MCF 10A (cell line): ENCODE measurements around the gene ACOT9. TPM values are rescaled to one million over a fixed set of nuclear protein-coding genes. Genes with fewer than 3 reads are reported as not detected.
"Not testable (repeated sequence)": the region's sequence is repeated elsewhere in the genome, so short reads cannot be mapped to it uniquely, and the experiment has no call there.

ENCODE experiments used
- BruUV-seq: library from RNA; stranded (reverse); fragments of 400-500 nt; replicated peaks from 2 replicates; lab custom pipeline; 2021; lab: Mats Ljungman, UMichigan
- CTCF ChIA-PET: fragments of 300-600 bp; sonication (Branson Sonifier 250); formaldehyde crosslinking; extraction: SDS; loops from one replicate; lab custom pipeline; 2021; ENCODE audit warnings: antibody characterized with exemption, inconsistent platforms; lab: Yijun Ruan, JAX
- POLR2A ChIA-PET: fragments of 300-600, 350-650 bp; sonication (Branson Sonifier 250); formaldehyde crosslinking; extraction: SDS; loops from one replicate; lab custom pipeline; 2020; ENCODE audit warnings: antibody characterized with exemption, inconsistent platforms; lab: Yijun Ruan, JAX
- DNase-seq: peaks from one replicate; pipeline ENCODE4 v3.0.0-alpha.2; 2018; ENCODE audit not compliant: unreplicated experiment
- H3K27ac Mint-ChIP-seq: one replicate; pipeline ENCODE4 v1.8.0; 2022; ENCODE audit warnings: mild to moderate bottlenecking, low read depth, mixed read lengths; ENCODE audit not compliant: unreplicated experiment
- H3K27me3 Mint-ChIP-seq: one replicate; pipeline ENCODE4 v1.8.0; 2022; ENCODE audit warnings: mixed read lengths; ENCODE audit not compliant: insufficient read depth, unreplicated experiment
- H3K36me3 Mint-ChIP-seq: one replicate; pipeline ENCODE4 v1.8.0; 2022; ENCODE audit warnings: mild to moderate bottlenecking, moderate library complexity, mixed read lengths; ENCODE audit not compliant: insufficient read depth, unreplicated experiment
- H3K4me1 Mint-ChIP-seq: one replicate; pipeline ENCODE4 v1.8.0; 2022; ENCODE audit warnings: mixed read lengths; ENCODE audit not compliant: insufficient read depth, unreplicated experiment
- H3K4me3 Mint-ChIP-seq: one replicate; pipeline ENCODE4 v1.8.0; 2022; ENCODE audit warnings: mild to moderate bottlenecking, moderate library complexity, mixed read lengths; ENCODE audit not compliant: unreplicated experiment
- H3K9me3 Mint-ChIP-seq: one replicate; pipeline ENCODE4 v1.8.0; 2022; ENCODE audit warnings: mixed read lengths; ENCODE audit not compliant: unreplicated experiment
- intact Hi-C: fragments of 100-400 bp; cut with micrococcal nuclease; formaldehyde crosslinking; loops from 2 replicates; pipeline ENCODE4 v1.14.1; 2022
- total RNA-seq: library from RNA; stranded (reverse); gene quantifications from 2 replicates; pipeline ENCODE4 v1.2.3, GENCODE V29; 2022
- TF ChIP-seq, protein P1 (sequence below): fragments of 200-600 bp; IDR thresholded peaks from one replicate; pipeline ENCODE4 v1.8.0; 2022; ENCODE audit warnings: antibody characterized with exemption, mild to moderate bottlenecking; ENCODE audit not compliant: unreplicated experiment

Gene ACOT9
- total RNA-seq, 1 experiment from 2014 or later: 83.9 TPM

- Mint-ChIP-seq H3K27ac (no peak overlapping the region), H3K4me3 (no peak overlapping the region), H3K4me1 (no peaks in the 10 kb centered on the region), H3K27me3 (peaks cover 77% of the 10 kb centered on the region), H3K36me3 (no peaks in the 10 kb centered on the region), H3K9me3 (no peaks in the 10 kb centered on the region)
- BruUV-seq: no TSS peak
- intact Hi-C loops: no loop called here
- TF ChIP-seq, protein P1, sequence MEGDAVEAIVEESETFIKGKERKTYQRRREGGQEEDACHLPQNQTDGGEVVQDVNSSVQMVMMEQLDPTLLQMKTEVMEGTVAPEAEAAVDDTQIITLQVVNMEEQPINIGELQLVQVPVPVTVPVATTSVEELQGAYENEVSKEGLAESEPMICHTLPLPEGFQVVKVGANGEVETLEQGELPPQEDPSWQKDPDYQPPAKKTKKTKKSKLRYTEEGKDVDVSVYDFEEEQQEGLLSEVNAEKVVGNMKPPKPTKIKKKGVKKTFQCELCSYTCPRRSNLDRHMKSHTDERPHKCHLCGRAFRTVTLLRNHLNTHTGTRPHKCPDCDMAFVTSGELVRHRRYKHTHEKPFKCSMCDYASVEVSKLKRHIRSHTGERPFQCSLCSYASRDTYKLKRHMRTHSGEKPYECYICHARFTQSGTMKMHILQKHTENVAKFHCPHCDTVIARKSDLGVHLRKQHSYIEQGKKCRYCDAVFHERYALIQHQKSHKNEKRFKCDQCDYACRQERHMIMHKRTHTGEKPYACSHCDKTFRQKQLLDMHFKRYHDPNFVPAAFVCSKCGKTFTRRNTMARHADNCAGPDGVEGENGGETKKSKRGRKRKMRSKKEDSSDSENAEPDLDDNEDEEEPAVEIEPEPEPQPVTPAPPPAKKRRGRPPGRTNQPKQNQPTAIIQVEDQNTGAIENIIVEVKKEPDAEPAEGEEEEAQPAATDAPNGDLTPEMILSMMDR: no peak
- ChIA-PET POLR2A (interaction anchor here (0.6 kb wide), 1 partner anchor 1284 kb away, joined by 3 read pairs; no protein-coding TSS in a partner anchor), CTCF (interaction anchor here (1.1 kb wide), 1 partner anchor 1691 kb away, joined by 3 read pairs; no protein-coding TSS in a partner anchor)
- peak; percentile 4 for DNase-seq
These were observed 80.2 kb downstream of the ACOT9 start for GRCh38 chrX:23662853-23663252.

- intact Hi-C loops: no loop called here
- Mint-ChIP-seq H3K4me1 (no peaks in the 10 kb centered on the region), H3K36me3 (no peaks in the 10 kb centered on the region), H3K4me3 (no peak overlapping the region), H3K27me3 (peaks cover 76% of the 10 kb centered on the region), H3K27ac (no peak overlapping the region), H3K9me3 (no peaks in the 10 kb centered on the region)
- CTCF ChIA-PET: no interaction called here
- POLR2A ChIA-PET: no interaction called here
- DNase-seq: no peak
- TF ChIP-seq, protein P1: no peak
- BruUV-seq: no TSS peak
These were observed 80.9 kb downstream of the ACOT9 start for GRCh38 chrX:23662187-23662586.

GRCh38 chrX:23661671-23662070 is 81.4 kb downstream of the ACOT9 start:
- H3K27ac Mint-ChIP-seq: no peak overlapping the region
- BruUV-seq: no TSS peak
- intact Hi-C loops: no loop called here
- H3K9me3 Mint-ChIP-seq: no peaks in the 10 kb centered on the region
- H3K4me3 Mint-ChIP-seq: no peak overlapping the region
- peaks cover 2% of the 10 kb centered on the region for H3K4me1 Mint-ChIP-seq
- POLR2A ChIA-PET: no interaction called here
- TF ChIP-seq, protein P1: no peak
- DNase-seq: no peak
- H3K36me3 Mint-ChIP-seq: no peaks in the 10 kb centered on the region
- peaks cover 71% of the 10 kb centered on the region for H3K27me3 Mint-ChIP-seq
- CTCF ChIA-PET: no interaction called here

DNA sequence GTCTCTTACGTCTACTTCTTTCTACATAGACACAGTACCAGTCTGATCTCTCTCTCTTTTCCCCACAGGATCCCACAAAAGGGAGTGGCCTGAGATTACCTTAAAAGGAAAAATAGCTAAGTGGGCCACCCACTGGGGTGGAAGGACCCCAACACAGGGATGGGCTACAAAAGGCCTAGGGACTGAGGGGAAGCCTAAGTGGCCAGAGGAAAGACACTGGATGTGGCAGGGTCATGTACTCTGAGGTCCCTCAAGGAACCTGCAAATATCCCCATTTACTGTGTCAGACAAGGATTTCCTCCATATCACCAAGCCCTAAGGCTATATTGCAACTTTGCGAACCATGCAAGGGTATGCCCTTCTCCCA is 82.3 kb downstream of the ACOT9 start:
- no peak overlapping the region for H3K4me3 Mint-ChIP-seq
- DNase-seq: no peak
- POLR2A ChIA-PET: no interaction called here
- H3K4me1 Mint-ChIP-seq: peaks cover 7% of the 10 kb centered on the region
- no TSS peak for BruUV-seq
- no peak overlapping the region for H3K27ac Mint-ChIP-seq
- no peaks in the 10 kb centered on the region for H3K9me3 Mint-ChIP-seq
- no peaks in the 10 kb centered on the region for H3K36me3 Mint-ChIP-seq
- peaks cover 62% of the 10 kb centered on the region for H3K27me3 Mint-ChIP-seq
- TF ChIP-seq, protein P1: no peak
- CTCF ChIA-PET: no interaction called here
- intact Hi-C loops: no loop called here

DNA sequence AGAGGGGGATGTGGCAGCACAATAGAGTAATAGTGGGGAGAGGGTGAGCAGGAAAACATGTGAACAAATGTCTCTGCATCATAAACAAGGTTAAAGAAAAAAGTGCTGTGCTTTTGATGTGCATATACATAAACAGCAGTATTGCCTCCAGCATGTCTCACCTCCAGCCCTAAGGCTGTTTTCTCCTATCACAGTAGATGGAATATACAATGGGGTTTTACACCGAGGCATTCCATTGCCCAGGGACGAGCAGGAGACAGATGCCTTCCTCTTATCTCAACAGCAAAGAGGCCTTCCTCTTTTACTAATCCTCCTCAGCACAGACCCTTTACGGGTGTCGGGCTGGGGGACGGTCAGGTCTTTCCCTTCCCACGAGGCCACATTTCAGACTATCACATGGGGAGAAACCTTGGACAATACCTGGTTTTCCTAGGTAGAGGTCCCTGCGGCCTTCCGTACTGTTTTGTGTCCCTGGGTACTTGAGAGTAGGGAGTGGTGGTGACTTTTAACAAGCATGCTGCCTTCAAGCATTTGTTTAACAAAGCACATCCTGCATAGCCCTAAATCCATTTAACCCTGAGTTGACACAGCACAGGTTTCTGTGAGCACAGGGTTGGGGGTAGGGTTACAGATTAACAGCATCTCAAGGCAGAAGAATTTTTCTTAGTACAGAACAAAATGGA is 82.9 kb downstream of the ACOT9 start:
- H3K9me3 Mint-ChIP-seq, BruUV-seq, intact Hi-C loops, H3K4me3 Mint-ChIP-seq, POLR2A ChIA-PET, H3K27ac Mint-ChIP-seq, H3K36me3 Mint-ChIP-seq, H3K4me1 Mint-ChIP-seq, DNase-seq: not testable (repeated sequence)
- peaks cover 60% of the 10 kb centered on the region for H3K27me3 Mint-ChIP-seq
- CTCF ChIA-PET: interaction anchor here (0.6 kb wide), 1 partner anchor 1465 kb away, joined by 3 read pairs; no protein-coding TSS in a partner anchor
